Prostate gland (tissue), 2 donors: ENCODE data around the gene GLIS1. TPM values are rescaled to one million over a fixed set of nuclear protein-coding genes. Genes with fewer than 3 reads are reported as not detected.

Source experiments
- DNase-seq: peaks from one replicate; pipeline ENCODE4 v3.0.0-alpha.2; 2019; ENCODE audit warnings: low spot score
- H3K27ac ChIP-seq, 2 donors: fragments of 200-600 bp; sonication (generic); 2 replicates each; pipeline ENCODE4 v1.5.1; 2017 to 2019
- H3K27me3 ChIP-seq: fragments of 200-600 bp; sonication (generic); replicated peaks from 2 replicates; pipeline ENCODE4 v1.5.1; 2019; ENCODE audit not compliant: insufficient read depth
- H3K36me3 ChIP-seq, 2 donors: fragments of 200-600 bp; sonication (generic); 1 replicate in 1 of 2; 2 replicates in 1 of 2; pipeline versions ENCODE4 v1.5.1 to v1.8.1; 2017 to 2019
- H3K4me1 ChIP-seq: fragments of 200-600 bp; sonication (generic); replicated peaks from 2 replicates; pipeline ENCODE4 v1.5.1; 2019
- H3K4me3 ChIP-seq, 2 donors: fragments of 200-600 bp; sonication (generic); 2 replicates each; pipeline ENCODE4 v1.5.1; 2017 to 2019
- H3K9me3 ChIP-seq: fragments of 200-600 bp; sonication (generic); 2 replicates; pipeline ENCODE4 v1.5.1; 2017
- POLR2A ChIP-seq: fragments of 450-650 bp; IDR thresholded peaks from one replicate; pipeline ENCODE4 v1.6.1; 2016; ENCODE audit warnings: antibody characterized with exemption, mild to moderate bottlenecking
- POLR2AphosphoS5 ChIP-seq: sonication (generic); formaldehyde crosslinking; IDR thresholded peaks from one replicate; pipeline ENCODE4 v1.6.1; 2017; ENCODE audit warnings: antibody characterized with exemption
- WGBS: methylation state at CpG from one replicate; pipeline ENCODE4 v1.1.5; 2018; 5-methylcytosine and 5-hydroxymethylcytosine counted together
- intact Hi-C: fragments of 100-400 bp; cut with DNase I; formaldehyde crosslinking; loops from one replicate; pipeline ENCODE4 v1.14.2; 2022
- total RNA-seq, 2 donors: library from RNA; depleted of rRNA; stranded (reverse); fragments of >200 nt; gene quantifications; one replicate each; pipeline ENCODE4 v1.1.0, GENCODE V29; 2016
- TF ChIP-seq, protein P1 (sequence below), 4 experiments: fragments of 200-600 bp in 2 of 4; fragments of 450-650 bp in 2 of 4; sonication (generic) in 2 of 4; IDR thresholded peaks; 1 replicate in 3 of 4; 2 replicates in 1 of 4; pipeline ENCODE4 v1.5.1; 2016 to 2019; ENCODE audit warnings: antibody characterized with exemption in 4 of 4, mild to moderate bottlenecking in 2 of 4, moderate library complexity in 2 of 4

The GLIS1 gene
- total RNA-seq, 2 donors from 2014 or later, result 1.1 to 8.1 TPM

- H3K27me3 ChIP-seq, result no peaks in the 10 kb centered on the region
- no peak for DNase-seq
- H3K4me1 ChIP-seq, result no peaks in the 10 kb centered on the region
- intact Hi-C loops, result no loop called here
- H3K9me3 ChIP-seq, result no peaks in the 10 kb centered on the region
- H3K27ac ChIP-seq, result no peak overlapping the region
- WGBS, result 71% methylated on average over 17 of the region's 17 CpGs
- no peaks in the 10 kb centered on the region for H3K36me3 ChIP-seq
- TF ChIP-seq POLR2A, result no peak
- TF ChIP-seq, protein P1, sequence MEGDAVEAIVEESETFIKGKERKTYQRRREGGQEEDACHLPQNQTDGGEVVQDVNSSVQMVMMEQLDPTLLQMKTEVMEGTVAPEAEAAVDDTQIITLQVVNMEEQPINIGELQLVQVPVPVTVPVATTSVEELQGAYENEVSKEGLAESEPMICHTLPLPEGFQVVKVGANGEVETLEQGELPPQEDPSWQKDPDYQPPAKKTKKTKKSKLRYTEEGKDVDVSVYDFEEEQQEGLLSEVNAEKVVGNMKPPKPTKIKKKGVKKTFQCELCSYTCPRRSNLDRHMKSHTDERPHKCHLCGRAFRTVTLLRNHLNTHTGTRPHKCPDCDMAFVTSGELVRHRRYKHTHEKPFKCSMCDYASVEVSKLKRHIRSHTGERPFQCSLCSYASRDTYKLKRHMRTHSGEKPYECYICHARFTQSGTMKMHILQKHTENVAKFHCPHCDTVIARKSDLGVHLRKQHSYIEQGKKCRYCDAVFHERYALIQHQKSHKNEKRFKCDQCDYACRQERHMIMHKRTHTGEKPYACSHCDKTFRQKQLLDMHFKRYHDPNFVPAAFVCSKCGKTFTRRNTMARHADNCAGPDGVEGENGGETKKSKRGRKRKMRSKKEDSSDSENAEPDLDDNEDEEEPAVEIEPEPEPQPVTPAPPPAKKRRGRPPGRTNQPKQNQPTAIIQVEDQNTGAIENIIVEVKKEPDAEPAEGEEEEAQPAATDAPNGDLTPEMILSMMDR (IDR thresholded peaks at IDR 0.05), result no peak
- H3K4me3 ChIP-seq, result no peak overlapping the region
These were observed 95.7 kb downstream of the GLIS1 start for GRCh38 chr1:53643041-53643880.

DNA sequence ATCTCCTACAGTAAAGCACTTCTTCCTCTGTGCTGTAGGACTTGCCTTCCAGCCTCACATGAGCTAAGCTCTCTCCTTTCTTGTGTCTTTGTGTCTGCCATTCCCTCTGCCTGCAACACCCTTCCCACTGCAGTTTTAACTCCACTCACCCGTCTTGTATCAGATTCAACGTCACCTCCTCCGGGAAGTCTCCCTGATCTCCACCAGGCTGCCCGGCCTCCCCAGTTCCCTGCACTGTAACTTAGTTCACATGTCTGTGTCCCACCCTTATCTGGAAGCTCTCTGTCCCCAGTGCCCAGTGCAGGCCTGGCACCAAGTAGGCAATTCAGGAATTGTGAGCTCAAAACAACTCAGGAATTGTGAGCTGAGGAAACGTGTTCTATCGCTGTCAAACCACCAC is 96.4 kb downstream of the GLIS1 start:
- DNase-seq, result no peak
- H3K27ac ChIP-seq, result no peak overlapping the region
- H3K27me3 ChIP-seq, result no peaks in the 10 kb centered on the region
- no peaks in the 10 kb centered on the region for H3K4me1 ChIP-seq
- H3K36me3 ChIP-seq, result no peaks in the 10 kb centered on the region
- no peak for TF ChIP-seq POLR2A
- TF ChIP-seq, protein P1 (IDR thresholded peaks at IDR 0.05), result no peak
- TF ChIP-seq POLR2AphosphoS5, result no peak
- WGBS, result 75% methylated on average over 6 of the region's 6 CpGs
- no peak overlapping the region for H3K4me3 ChIP-seq
- no peaks in the 10 kb centered on the region for H3K9me3 ChIP-seq
- intact Hi-C loops, result no loop called here

- 83% methylated on average over 7 of the region's 7 CpGs for WGBS
- TF ChIP-seq, protein P1 (IDR thresholded peaks at IDR 0.05), result no peak
- TF ChIP-seq POLR2AphosphoS5, result no peak
- TF ChIP-seq POLR2A, result no peak
- Histone ChIP-seq H3K4me3 (no peak overlapping the region), H3K27ac (no peak overlapping the region), H3K9me3 (no peaks in the 10 kb centered on the region), H3K27me3 (no peaks in the 10 kb centered on the region), H3K4me1 (no peaks in the 10 kb centered on the region), H3K36me3 (no peaks in the 10 kb centered on the region)
- no peak for DNase-seq
- intact Hi-C loops, result no loop called here
These were observed 96.8 kb downstream of the GLIS1 start for GRCh38 chr1:53642215-53642555.

GRCh38 chr1:53641481-53642214 is 97.3 kb downstream of the GLIS1 start:
- WGBS, result 87% methylated on average over 9 of the region's 9 CpGs
- no peak for TF ChIP-seq POLR2A
- H3K27ac ChIP-seq, result no peak overlapping the region
- H3K9me3 ChIP-seq, result no peaks in the 10 kb centered on the region
- H3K36me3 ChIP-seq, result no peaks in the 10 kb centered on the region
- no peaks in the 10 kb centered on the region for H3K27me3 ChIP-seq
- no peak overlapping the region for H3K4me3 ChIP-seq
- no peak for DNase-seq
- H3K4me1 ChIP-seq, result no peaks in the 10 kb centered on the region
- intact Hi-C loops, result no loop called here

DNA sequence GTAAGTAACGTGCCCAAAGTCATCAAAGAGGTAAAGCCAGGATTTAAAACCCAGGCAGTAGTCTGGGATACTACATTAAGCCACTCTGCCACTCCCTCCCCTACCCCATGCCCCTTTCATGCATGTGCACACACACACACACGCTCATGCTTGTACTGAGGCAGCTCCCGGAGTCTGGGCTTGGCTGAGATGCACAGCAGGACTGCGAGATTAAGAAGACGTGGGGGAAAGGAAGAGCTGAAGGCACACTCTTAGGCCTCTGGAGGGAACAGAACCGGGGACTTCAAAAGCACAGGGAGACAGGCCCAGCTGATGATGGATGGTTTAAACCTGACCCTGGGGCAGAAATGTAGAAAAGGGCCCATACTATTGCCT is 98.3 kb downstream of the GLIS1 start:
- DNase-seq, result no peak

More for the DNA sequence above, 98.3 kb downstream of the GLIS1 start:
- no peaks in the 10 kb centered on the region for H3K27me3 ChIP-seq
- no peak for TF ChIP-seq POLR2A
- TF ChIP-seq, protein P1 (IDR thresholded peaks at IDR 0.05), result no peak
- TF ChIP-seq POLR2AphosphoS5, result no peak
- no peaks in the 10 kb centered on the region for H3K36me3 ChIP-seq
- WGBS, result 68% methylated on average over 6 of the region's 6 CpGs
- no peaks in the 10 kb centered on the region for H3K9me3 ChIP-seq
- H3K27ac ChIP-seq, result no peak overlapping the region
- intact Hi-C loops, result no loop called here
- H3K4me3 ChIP-seq, result no peak overlapping the region
- H3K4me1 ChIP-seq, result no peaks in the 10 kb centered on the region
